Right lobe of liver (tissue), 4 donors: ENCODE measurements around the gene CCDC196.

Experiments
- CTCF ChIP-seq, 4 donors: fragments of 200-600 bp in 3 of 4; fragments of 450-650 bp in 1 of 4; IDR thresholded peaks; one replicate each; pipeline versions ENCODE4 v1.5.1 to v1.8.0; 2016 to 2022; ENCODE audit warnings: antibody characterized with exemption in 4 of 4, mild to moderate bottlenecking in 2 of 4
- POLR2A ChIP-seq: fragments of 450-650 bp; IDR thresholded peaks from one replicate; pipeline ENCODE4 v1.6.1; 2017; ENCODE audit warnings: antibody characterized with exemption, mild to moderate bottlenecking
- donor health status: DM: no; HTN: no; CAD: no.
- donor health status: DM: no; HTN: no; CAD: no.
- donor health status: DM: no; HTN: yes; CAD: no.

GRCh38 chr14:66539034-66539433, 52.9 kb downstream of the CCDC196 start:
- TF ChIP-seq CTCF (IDR thresholded peaks at IDR 0.05) (no peak), POLR2A (no peak)
